NCI-H1436 (cell line): ENCODE measurements around the gene TAC4.

Experiments
- DNase-seq: peaks from one replicate; lab custom pipeline; 2025; lab: John Stamatoyannopoulos, UW

TAC4 gene

DNA sequence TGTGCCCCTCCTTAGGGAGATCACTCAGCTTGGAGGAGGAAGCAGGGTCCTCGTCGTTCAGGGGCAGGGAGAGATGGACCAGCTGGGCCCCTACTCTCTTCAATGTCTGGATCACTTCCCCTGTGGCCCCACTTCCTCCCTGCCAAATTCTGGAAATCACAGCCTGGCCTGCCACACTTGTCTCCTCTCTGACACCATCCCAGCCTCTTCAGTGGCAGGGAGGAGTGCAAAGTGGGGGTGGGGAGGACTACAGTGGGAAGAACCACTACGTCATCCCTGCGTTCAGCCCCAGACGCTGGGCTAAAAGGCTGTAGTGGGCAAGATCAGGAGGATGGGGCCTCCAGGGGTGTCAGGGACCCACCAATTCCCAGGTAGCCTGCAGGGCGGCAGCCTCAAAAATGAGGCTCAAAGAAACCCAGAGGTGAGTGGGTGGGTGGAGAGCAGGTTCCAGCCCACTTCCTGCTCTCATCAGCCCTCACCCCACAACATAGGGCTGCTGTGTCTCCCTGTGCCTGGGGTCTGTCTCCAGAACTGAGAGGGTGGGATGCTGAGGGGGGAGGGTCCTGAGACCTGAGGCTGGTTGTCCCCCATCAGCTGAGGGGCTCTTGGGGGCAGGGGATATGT is 25.0 kb upstream of the TAC4 start:
- DNase-seq, result no peak

- DNase-seq, result no peak
Measured at GRCh38 chr17:49871211-49871610, 23.3 kb upstream of the TAC4 start.

- DNase-seq, result no peak
Measured at GRCh38 chr17:49870298-49870697, 22.4 kb upstream of the TAC4 start.

GRCh38 chr17:49869038-49869374 is 21.1 kb upstream of the TAC4 start:
- DNase-seq, result no peak

DNA sequence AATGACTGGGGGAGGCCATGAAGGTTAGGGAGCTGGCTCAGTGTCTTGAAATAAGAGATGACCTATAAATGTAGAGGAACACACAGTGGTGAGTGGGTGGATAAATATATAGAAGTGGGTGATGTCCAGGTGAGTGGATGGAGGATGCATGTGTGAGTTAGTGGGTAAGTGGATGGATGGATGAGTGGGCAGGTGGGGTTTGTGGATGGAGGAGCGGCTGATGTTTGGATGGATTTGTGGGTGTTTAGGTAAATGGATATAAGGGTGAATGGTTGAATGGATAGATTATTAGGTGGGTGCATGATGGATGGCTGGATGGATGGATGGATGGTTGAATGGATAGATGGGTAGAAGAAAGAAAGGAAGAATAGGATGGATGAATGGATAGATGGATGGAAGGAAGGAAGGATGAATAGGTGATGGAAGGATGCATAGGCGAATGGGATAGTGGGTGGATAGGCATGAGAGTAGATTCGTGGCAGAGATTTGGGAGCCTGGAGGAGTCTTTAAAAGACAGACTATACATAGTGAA is 19.1 kb upstream of the TAC4 start:
- DNase-seq, result no peak

DNA sequence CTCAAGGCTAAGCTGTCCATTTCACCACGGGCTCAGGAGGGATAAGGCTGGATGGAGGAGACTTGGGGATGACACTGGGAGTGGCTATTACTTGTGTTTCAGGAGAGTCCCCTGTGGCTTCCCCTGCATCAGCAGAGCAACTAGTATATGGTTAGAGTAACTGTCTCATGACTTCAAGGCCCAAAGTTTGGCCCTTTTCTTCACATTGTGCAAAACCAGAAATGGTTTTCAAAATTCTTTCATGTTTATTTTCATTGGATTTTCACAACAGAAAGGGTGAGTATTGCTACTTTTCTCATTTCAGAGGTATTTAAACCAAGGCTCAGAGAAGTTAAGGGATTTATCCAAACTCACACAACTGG is 18.1 kb upstream of the TAC4 start:
- DNase-seq, result no peak

DNA sequence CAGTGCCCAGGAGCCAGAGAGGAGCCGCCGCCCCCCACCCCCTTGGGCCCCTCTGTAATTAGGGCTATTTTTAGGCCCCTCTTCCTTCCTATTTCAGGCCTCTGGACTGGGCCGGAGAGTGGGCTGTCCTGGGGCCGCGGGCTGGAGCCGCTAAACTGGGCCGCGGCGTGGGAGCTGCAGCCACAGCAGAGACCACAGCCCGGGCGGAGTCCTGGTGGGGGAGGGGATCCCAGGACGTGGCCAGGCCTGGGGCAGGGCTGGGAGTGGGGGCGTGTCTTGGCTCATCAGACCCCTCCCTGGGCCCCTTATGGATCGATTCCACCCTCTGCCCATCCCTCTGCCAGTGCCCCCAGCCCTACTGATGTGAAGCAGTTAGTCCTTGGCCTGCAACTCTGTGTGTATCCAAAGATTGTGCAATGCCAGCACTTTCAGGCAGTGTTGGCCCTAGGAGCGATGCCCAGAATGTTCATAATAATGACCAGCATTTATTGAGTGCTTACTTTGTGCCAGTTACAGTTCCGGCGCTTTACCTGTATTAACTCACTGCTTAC is 15.0 kb upstream of the TAC4 start:
- DNase-seq, result no peak

GRCh38 chr17:49861150-49861884 is 13.4 kb upstream of the TAC4 start:
- peak; percentile 45 for DNase-seq

- no peak for DNase-seq
Measured at GRCh38 chr17:49859991-49860953, 12.4 kb upstream of the TAC4 start.

DNA sequence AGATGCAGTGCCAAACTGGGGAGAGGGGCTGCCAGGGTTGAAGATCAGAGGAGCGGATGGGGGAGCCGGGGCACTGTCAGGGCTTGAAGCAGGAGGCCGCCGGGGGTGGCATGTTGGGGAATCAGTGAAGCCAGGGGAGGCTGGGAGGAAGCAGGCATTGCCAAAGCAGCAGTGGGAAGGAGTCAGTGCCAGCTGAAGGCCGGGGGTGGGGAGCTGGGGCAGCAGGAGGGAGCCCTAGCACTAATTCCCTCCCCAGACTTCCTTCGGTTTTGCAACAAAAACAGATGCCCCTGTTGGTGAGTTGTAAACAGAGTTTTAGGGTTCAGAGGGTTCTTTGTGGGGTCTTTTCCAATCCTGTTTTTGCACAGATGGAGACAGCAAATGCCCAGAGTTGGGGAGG is 10.9 kb upstream of the TAC4 start:
- DNase-seq, result no peak

- DNase-seq, result no peak
Measured at GRCh38 chr17:49854126-49854525, 6.3 kb upstream of the TAC4 start.

DNA sequence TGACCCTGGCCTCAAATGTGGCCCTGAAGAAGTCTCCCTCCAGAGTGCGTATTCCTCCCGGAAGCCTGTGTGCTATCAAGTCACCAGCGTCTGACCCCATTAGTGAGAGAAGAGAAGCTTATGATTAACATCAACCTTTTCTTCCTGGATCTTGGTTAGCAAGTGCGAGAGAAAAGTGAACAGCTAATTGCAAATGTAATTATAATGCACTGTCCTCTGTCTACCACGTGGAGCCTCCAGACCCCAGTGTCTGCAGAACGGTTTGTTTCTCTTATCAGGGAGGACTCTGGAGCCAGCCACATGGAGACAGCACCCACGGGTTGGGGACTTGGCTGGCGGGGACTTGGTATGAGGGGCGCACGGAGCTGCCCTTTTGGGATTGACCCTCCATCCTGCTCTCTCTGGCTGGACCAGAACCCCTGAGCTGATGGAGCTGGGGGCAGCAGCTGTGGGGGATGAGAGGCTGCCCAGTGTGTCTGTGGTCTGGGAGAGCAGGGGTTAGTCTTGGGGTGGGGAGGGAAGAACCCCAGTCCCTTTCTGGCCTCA is 5.7 kb upstream of the TAC4 start:
- DNase-seq, result no peak

DNA sequence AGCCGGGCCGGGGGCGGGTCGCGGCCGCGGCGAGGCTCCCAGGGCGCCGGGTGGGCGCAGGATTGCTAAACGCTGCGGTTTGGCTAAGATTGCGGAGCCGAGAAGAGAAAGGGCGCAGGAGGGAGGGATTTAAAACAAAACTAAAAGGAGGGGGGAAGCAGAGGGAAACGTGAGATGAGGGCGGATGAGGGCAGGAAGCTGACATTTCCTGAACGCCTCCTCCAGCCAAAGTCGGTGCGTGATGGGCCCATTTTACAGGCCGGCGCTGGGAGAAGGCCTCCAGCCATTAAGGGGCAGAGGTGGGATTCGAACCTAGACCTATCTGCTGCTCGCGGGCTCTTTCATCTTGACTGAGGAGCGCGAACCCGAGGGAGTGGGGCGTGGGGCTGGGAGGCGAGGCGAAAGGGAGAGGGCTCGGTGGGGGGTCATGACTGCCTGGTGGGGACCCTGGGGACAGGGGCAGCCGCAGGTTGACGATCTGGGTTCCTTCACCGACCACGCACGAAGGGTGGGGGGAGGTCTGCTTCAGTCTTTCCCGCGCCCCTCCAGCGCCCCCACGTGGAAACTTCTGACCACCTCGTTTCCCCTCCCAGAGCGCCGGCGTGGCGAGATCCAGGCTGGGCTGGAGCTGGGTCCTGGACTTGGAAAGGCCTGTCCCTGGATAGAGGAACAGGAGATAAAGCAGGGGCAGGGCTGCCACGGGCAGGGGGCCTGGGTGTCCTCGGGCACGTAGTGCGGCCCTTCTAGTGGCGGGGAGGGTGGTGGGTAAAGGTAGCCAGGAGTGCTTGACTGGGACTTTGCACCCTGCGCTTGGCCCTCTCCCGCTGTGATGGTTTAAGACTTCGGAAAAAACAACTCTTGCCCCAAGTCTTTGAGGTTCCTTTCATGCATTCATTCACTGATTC is 3.8 kb upstream of the TAC4 start:
- DNase-seq, result peak; percentile 74

DNA sequence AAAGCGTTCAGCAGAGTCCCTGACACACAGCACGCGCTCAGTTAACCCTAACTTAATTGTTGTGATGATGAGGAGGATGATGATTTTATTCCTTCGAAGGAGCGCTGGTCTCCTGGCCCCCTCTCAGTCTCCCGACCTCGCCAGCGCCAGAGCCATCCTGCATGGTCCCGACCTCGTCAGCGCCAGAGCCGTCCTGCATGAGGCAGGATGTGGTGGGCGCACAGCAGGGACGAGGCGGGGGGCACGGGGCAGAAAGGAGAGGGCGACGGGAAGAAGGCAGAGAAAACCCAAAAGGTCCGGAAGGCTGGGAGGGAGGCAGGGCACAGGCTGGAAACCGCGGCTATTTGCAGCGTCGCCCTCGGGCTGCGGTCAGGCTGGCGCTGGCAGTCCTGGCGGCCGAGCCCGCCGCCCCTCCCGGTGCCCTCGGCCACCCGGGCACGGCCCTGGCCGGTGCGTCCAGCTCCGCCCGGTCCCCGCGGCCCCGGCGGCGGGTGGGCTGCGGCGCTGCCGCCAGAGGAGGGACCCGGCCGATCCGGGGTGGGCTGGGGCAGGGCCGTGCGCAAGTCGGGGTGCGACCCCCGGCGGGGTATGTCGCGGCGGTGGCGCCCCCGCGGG is 3.0 kb upstream of the TAC4 start:
- DNase-seq, result no peak

GRCh38 chr17:49850218-49850610 is 2.3 kb upstream of the TAC4 start:
- DNase-seq, result no peak

GRCh38 chr17:49848739-49849138 is 870 bp upstream of the TAC4 start:
- DNase-seq, result no peak

DNA sequence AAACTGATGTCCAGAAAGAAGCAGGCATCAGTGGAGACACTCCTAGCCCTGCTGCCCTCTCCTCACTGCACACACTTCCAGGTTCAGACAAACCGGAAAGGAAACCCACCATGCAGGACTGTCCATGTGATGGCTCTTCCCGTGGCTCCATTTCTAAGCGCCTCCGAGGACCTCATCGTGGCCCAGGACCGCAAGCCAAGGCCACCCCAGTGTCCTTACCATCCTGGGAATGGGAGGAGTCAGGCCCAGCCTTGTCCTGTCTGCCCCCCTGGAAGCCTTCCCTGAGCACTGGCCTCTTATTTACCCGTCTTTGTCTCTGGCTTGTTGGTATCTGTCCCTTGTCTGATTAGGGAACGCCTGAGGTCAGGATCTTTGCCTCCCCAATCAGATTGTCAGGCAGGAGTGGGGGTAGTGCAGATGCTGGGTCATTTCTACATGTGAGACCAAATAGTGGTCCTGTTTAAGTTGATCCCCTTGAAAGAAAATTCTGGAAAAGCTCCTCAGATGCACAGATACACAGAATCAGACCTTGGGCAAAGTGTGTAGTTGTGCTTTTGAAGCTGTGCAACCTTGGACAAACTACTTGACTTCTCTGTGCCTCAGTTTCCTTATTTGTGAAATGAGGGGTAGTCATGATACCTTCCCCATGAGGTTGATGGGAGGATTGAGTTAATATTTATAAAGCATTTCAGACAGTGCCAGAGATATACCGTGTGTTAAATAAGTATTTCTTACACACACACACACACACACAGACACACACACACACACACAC is 744 bp downstream of the TAC4 start:
- DNase-seq, result no peak

DNA sequence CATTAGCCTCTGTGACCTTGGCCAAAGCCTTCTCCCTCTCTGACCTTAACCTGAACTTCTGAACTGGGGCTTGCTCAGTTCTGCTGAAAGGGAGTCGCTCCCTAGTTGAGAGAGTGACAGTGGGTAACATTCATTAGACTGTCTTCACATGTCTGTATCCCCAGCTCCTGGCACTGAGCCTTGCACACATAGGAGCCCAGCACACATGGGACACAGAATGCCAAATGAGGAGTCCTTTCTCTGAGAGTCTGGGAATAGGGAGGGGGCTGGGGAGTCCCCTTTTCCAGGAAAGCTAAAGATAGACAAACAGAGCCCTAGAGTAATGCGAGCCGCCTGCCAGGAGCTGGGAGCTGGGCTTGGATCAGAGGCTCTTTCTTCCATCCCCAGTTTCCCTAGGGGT is 2.5 kb downstream of the TAC4 start:
- DNase-seq, result no peak

DNA sequence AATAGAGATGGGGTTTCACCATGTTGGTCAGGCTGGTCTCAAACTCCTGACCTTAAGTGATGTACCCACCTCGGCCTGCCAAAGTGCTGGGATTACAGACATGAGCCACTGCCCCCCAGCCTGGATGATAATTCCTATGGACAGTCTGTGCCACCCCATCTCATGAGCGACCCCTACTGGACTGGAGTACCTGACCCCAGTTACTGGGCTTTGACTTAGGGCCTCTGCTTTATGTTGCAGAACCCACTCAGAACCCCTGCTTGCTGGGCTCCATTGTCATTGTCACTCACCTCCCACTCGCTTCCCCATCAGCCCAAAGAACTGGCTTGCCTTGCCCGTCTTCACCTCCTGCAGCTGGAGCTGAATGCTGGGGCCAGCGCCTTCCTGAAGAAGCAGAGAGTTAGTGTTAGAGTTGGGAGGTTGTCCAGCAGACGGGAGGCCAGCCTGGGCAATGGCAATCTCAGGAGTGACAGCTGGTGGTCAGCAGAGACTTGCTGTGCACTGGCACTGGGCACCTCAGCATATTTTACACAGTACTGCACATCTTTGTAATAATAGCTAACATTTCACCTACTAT is 4.0 kb downstream of the TAC4 start:
- no peak for DNase-seq

DNA sequence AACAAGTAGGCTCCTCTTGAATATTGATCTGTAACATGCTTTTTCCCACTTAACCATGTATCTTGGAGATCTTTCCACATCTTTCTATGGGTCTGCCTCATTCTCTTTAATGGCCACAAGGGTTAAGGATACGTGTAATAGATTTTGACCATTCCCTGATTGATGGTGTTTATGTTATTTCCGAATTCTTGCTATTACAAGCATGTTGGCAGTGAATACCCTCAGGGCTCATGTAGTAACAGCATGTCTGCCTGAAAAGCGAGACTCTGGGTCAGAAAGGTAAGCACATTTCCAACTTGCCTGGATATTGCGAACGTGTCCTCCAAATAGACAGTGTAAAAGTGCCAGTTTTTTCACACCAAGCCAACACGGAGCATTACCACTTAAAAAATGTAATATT is 5.0 kb downstream of the TAC4 start:
- DNase-seq, result no peak
